IMR-90 (cell line): ENCODE measurements around the gene CAPN5. TPM values are rescaled to one million over a fixed set of nuclear protein-coding genes. Genes with fewer than 3 reads are reported as not detected.

Source experiments
- ATAC-seq: fragments of 200-7000 bp; cut with Tn5 transposase; 2 replicates; pipeline ENCODE4 v1.9.1; 2020; ENCODE audit warnings: low read depth, mild to moderate bottlenecking, moderate library complexity
- BruUV-seq: library from RNA; stranded (reverse); fragments of 400-500 nt; replicated peaks from 2 replicates; lab custom pipeline; 2021; lab: Mats Ljungman, UMichigan
- CTCF ChIA-PET: fragments of 300-600 bp; formaldehyde crosslinking; extraction: SDS; loops from one replicate; lab custom pipeline; 2021; ENCODE audit warnings: antibody characterized with exemption; lab: Yijun Ruan, JAX
- POLR2A ChIA-PET: fragments of 300-600 bp; sonication (Branson Sonifier 250); formaldehyde crosslinking; loops from one replicate; lab custom pipeline; 2022; ENCODE audit warnings: antibody characterized with exemption; ENCODE audit not compliant: unreplicated experiment; lab: Charles Lee
- DNase-seq: peaks from one replicate; pipeline ENCODE4 v3.0.0; 2013
- H2AFZ ChIP-seq: replicated peaks from 2 replicates; pipeline ENCODE3; 2013; ENCODE audit warnings: low read length, mild to moderate bottlenecking; ENCODE audit not compliant: poor library complexity
- H2AK5ac ChIP-seq: 2 replicates; pipeline ENCODE4 v1.6.1; 2013; ENCODE audit warnings: low read depth, low read length, inconsistent platforms
- H2AK9ac ChIP-seq: replicated peaks from 2 replicates; pipeline ENCODE3; 2013; ENCODE audit warnings: mild to moderate bottlenecking, low read depth, low read length, moderate library complexity; ENCODE audit not compliant: poor library complexity
- H2BK120ac ChIP-seq: 2 replicates; pipeline ENCODE4 v1.6.1; 2013; ENCODE audit warnings: low read depth, low read length, inconsistent platforms
- H2BK15ac ChIP-seq: 3 replicates; pipeline ENCODE4 v1.6.1; 2013; ENCODE audit warnings: low read depth, low read length, inconsistent platforms
- H2BK20ac ChIP-seq: 2 replicates; pipeline ENCODE4 v1.6.1; 2013; ENCODE audit warnings: low read depth, mild to moderate bottlenecking, inconsistent platforms, low read length, moderate library complexity
- H2BK5ac ChIP-seq: 2 replicates; pipeline ENCODE4 v1.6.1; 2013; ENCODE audit warnings: mild to moderate bottlenecking, low read depth, low read length, inconsistent platforms; ENCODE audit not compliant: poor library complexity, severe bottlenecking
- H3K14ac ChIP-seq: replicated peaks from 2 replicates; pipeline ENCODE4 v1.6.1; 2013; ENCODE audit warnings: low read depth, low read length, inconsistent platforms
- H3K18ac ChIP-seq: 2 replicates; pipeline ENCODE4 v1.6.1; 2013; ENCODE audit warnings: low read depth, low read length, control low read depth
- H3K23ac ChIP-seq: 2 replicates; pipeline ENCODE4 v1.6.1; 2013; ENCODE audit warnings: low read depth, low read length, inconsistent platforms
- H3K27ac ChIP-seq: 2 replicates; pipeline ENCODE4 v1.5.1; 2013; ENCODE audit warnings: mild to moderate bottlenecking, control low read depth, low read length; ENCODE audit not compliant: insufficient read depth
- H3K27me3 ChIP-seq: 2 replicates; pipeline ENCODE4 v1.6.1; 2013; ENCODE audit warnings: low read length; ENCODE audit not compliant: control insufficient read depth, insufficient read depth
- H3K36me3 ChIP-seq: 2 replicates; pipeline ENCODE4 v1.6.1; 2013; ENCODE audit warnings: low read length, mixed read lengths; ENCODE audit not compliant: control insufficient read depth, insufficient read depth
- H3K4ac ChIP-seq: 2 replicates; pipeline ENCODE4 v1.6.1; 2013; ENCODE audit warnings: low read depth, low read length, inconsistent platforms
- H3K4me1 ChIP-seq: 2 replicates; pipeline ENCODE4 v1.6.1; 2013; ENCODE audit warnings: low read length, mixed read lengths; ENCODE audit not compliant: control insufficient read depth, insufficient read depth
- H3K4me2 ChIP-seq: 2 replicates; pipeline ENCODE4 v1.6.1; 2013; ENCODE audit warnings: low read depth, mild to moderate bottlenecking, control low read depth, low read length, moderate library complexity
- H3K4me3 ChIP-seq: 2 replicates; pipeline ENCODE4 v1.5.1; 2013; ENCODE audit warnings: low read depth, mild to moderate bottlenecking, control low read depth, low read length, moderate library complexity; ENCODE audit not compliant: insufficient read depth
- H3K56ac ChIP-seq: 2 replicates; pipeline ENCODE4 v1.6.1; 2013; ENCODE audit warnings: low read length, inconsistent platforms; ENCODE audit not compliant: insufficient read depth; ENCODE audit errors: extremely low read depth
- H3K79me1 ChIP-seq, 2 experiments: 2 replicates each; pipeline ENCODE4 v1.6.1; 2013; ENCODE audit warnings: low read length in 2 of 2, inconsistent platforms in 1 of 2, low read depth in 1 of 2
- H3K9ac ChIP-seq: 2 replicates; pipeline ENCODE4 v1.6.1; 2013; ENCODE audit warnings: low read depth, low read length, control low read depth
- H3K9me1 ChIP-seq: 2 replicates; pipeline ENCODE4 v1.6.1; 2013; ENCODE audit warnings: low read length, inconsistent platforms; ENCODE audit not compliant: insufficient read depth
- H3K9me3 ChIP-seq: 2 replicates; pipeline ENCODE4 v1.6.1; 2013; ENCODE audit warnings: low read length; ENCODE audit not compliant: control insufficient read depth, insufficient read depth
- H4K20me1 ChIP-seq: 2 replicates; pipeline ENCODE4 v1.6.1; 2013; ENCODE audit warnings: low read length, inconsistent platforms; ENCODE audit not compliant: insufficient read depth
- H4K5ac ChIP-seq: 2 replicates; pipeline ENCODE4 v1.6.1; 2013; ENCODE audit warnings: mild to moderate bottlenecking, low read depth, low read length, control low read depth
- H4K8ac ChIP-seq, 2 experiments: 2 replicates each; pipeline ENCODE4 v1.6.1; 2013; ENCODE audit warnings: low read depth in 2 of 2, low read length in 2 of 2, control low read depth in 1 of 2, inconsistent platforms in 1 of 2
- H4K91ac ChIP-seq: 2 replicates; pipeline ENCODE4 v1.6.1; 2013; ENCODE audit warnings: low read depth, low read length, inconsistent platforms; ENCODE audit not compliant: insufficient read depth
- BHLHE40 ChIP-seq: fragments of 150-350 bp; IDR thresholded peaks from 2 replicates; pipeline ENCODE4 v1.6.1; 2016; ENCODE audit warnings: mild to moderate bottlenecking, low read depth, low read length
- CEBPB ChIP-seq: IDR thresholded peaks from 2 replicates; pipeline ENCODE4 v1.6.1; 2012; ENCODE audit warnings: low read depth, low read length, improper control_type of control experiment
- CHD1 ChIP-seq: IDR thresholded peaks from 2 replicates; pipeline ENCODE4 v1.6.1; 2012; ENCODE audit warnings: low read depth, low read length, improper control_type of control experiment
- CTCF ChIP-seq: conservative IDR thresholded peaks from 2 replicates; pipeline ENCODE4 v1.5.1; 2012; ENCODE audit warnings: mild to moderate bottlenecking, low read depth, low read length, improper control_type of control experiment
- ELK1 ChIP-seq: fragments of 150-350 bp; IDR thresholded peaks from 2 replicates; pipeline ENCODE4 v1.6.1; 2016; ENCODE audit warnings: low read depth, mild to moderate bottlenecking, low read length, moderate library complexity, borderline replicate concordance
- FOS ChIP-seq: fragments of 150-350 bp; IDR thresholded peaks from 2 replicates; pipeline ENCODE4 v1.6.1; 2016; ENCODE audit warnings: low read depth, low read length
- MAFK ChIP-seq: IDR thresholded peaks from 2 replicates; pipeline ENCODE4 v1.6.1; 2012; ENCODE audit warnings: low read depth, low read length, improper control_type of control experiment
- MAZ ChIP-seq: IDR thresholded peaks from 2 replicates; pipeline ENCODE4 v1.6.1; 2012; ENCODE audit warnings: low read depth, mild to moderate bottlenecking, low read length, improper control_type of control experiment, moderate library complexity, borderline replicate concordance
- MXI1 ChIP-seq: IDR thresholded peaks from 2 replicates; pipeline ENCODE4 v1.6.1; 2012; ENCODE audit warnings: low read depth, mild to moderate bottlenecking, low read length, moderate library complexity, borderline replicate concordance
- NFE2L2 ChIP-seq: fragments of 150-350 bp; IDR thresholded peaks from 2 replicates; pipeline ENCODE4 v1.6.1; 2016; ENCODE audit warnings: low read depth, mild to moderate bottlenecking, low read length
- POLR2A ChIP-seq: IDR thresholded peaks from 2 replicates; pipeline ENCODE4 v1.6.1; 2012; ENCODE audit warnings: mild to moderate bottlenecking, low read depth, low read length
- RAD21 ChIP-seq: IDR thresholded peaks from 2 replicates; pipeline ENCODE4 v1.6.1; 2012; ENCODE audit warnings: low read length, improper control_type of control experiment
- RCOR1 ChIP-seq: IDR thresholded peaks from 2 replicates; pipeline ENCODE4 v1.6.1; 2012; ENCODE audit warnings: mild to moderate bottlenecking, low read length, improper control_type of control experiment; ENCODE audit not compliant: insufficient replicate concordance
- RFX5 ChIP-seq: IDR thresholded peaks from 2 replicates; pipeline ENCODE4 v1.8.0; 2012; ENCODE audit warnings: low read depth, mild to moderate bottlenecking, low read length, moderate library complexity
- SMC3 ChIP-seq: fragments of 150-350 bp; IDR thresholded peaks from 2 replicates; pipeline ENCODE4 v1.6.1; 2016; ENCODE audit warnings: low read depth, mild to moderate bottlenecking, antibody characterized with exemption, low read length, moderate library complexity
- USF2 ChIP-seq: fragments of 150-350 bp; IDR thresholded peaks from 2 replicates; pipeline ENCODE4 v1.6.1; 2017; ENCODE audit warnings: mild to moderate bottlenecking, antibody characterized with exemption, low read length, low read depth
- WGBS, 2 experiments: methylation state at CpG; one replicate each; pipeline versions ENCODE4 v1.1.5 to v1.1.7; 2013; ENCODE audit warnings: missing lambda C conversion rate in 2 of 2; ENCODE audit not compliant: insufficient read length in 1 of 2; ENCODE audit errors: extremely low coverage in 2 of 2; 5-methylcytosine and 5-hydroxymethylcytosine counted together
- dilution Hi-C: fragments of 300-500 bp; cut with HindIII; formaldehyde crosslinking; loops from one replicate; pipeline ENCODE4 v1.14.3; 2018; ENCODE audit warnings: low sequenced_read_pairs; ENCODE audit not compliant: unreplicated experiment
- in situ Hi-C: fragments of 300-500 bp; cut with MboI; formaldehyde crosslinking; loops from 3 replicates; pipeline ENCODE4 v1.14.3; 2019; ENCODE audit warnings: low sequenced_read_pairs, inconsistent platforms, mixed read lengths
- intact Hi-C: fragments of 100-400 bp; cut with micrococcal nuclease; formaldehyde crosslinking; loops from 2 replicates; pipeline ENCODE4 v1.10.0; 2022
- polyA plus RNA-seq, 3 experiments: library from polyadenylated mRNA; depleted of rRNA; stranded (reverse); fragments of >200 nt; gene quantifications; 2 replicates each; pipeline ENCODE4 v1.2.3, GENCODE V29; 2012; ENCODE audit warnings: low replicate concordance in 1 of 3
- total RNA-seq: library from RNA; depleted of rRNA; stranded (reverse); fragments of >200 nt; gene quantifications from 2 replicates; pipeline ENCODE4 v1.2.3, GENCODE V29; 2012

Gene CAPN5
- total and polyA plus RNA-seq, 2 of the 4 experiments (the other 2 are of a cell fraction), result 8.1 to 24.0 TPM

GRCh38 chr11:77055101-77055561, 11.6 kb upstream of the CAPN5 start:
- Histone ChIP-seq H3K4me3 (no peak overlapping the region), H3K23ac (no peak overlapping the region), H3K18ac (no peak overlapping the region), H3K4me1 (no peaks in the 10 kb centered on the region), H4K8ac (no peak overlapping the region), H2BK20ac (no peak overlapping the region), H3K56ac (no peak overlapping the region), H2AFZ (no peak overlapping the region), H3K14ac (no peak overlapping the region), H2BK5ac (no peak overlapping the region), H3K27ac (no peak overlapping the region), H2AK9ac (no peak overlapping the region), H3K79me1 (no peaks in the 10 kb centered on the region), H3K4me2 (no peak overlapping the region), H2AK5ac (no peak overlapping the region), H3K9ac (no peak overlapping the region), H3K9me1 (no peaks in the 10 kb centered on the region), H4K20me1 (no peaks in the 10 kb centered on the region), H2BK120ac (no peak overlapping the region), H3K9me3 (peaks cover 15% of the 10 kb centered on the region), H3K4ac (no peak overlapping the region), H3K36me3 (no peaks in the 10 kb centered on the region), H4K5ac (no peak overlapping the region), H2BK15ac (no peak overlapping the region), H4K91ac (no peak overlapping the region), H3K27me3 (peaks cover 17% of the 10 kb centered on the region)
- CTCF ChIA-PET, result no interaction called here
- no TSS peak for BruUV-seq
- intact Hi-C loops, result no loop called here
- in situ Hi-C loops, result no loop called here
- no peak for TF ChIP-seq CEBPB
- TF ChIP-seq CTCF, result no peak
- TF ChIP-seq MAZ, result no peak
- TF ChIP-seq SMC3, result no peak
- no peak for TF ChIP-seq RCOR1
- TF ChIP-seq USF2, result no peak
- TF ChIP-seq POLR2A, result no peak
- no peak for TF ChIP-seq MXI1
- no peak for TF ChIP-seq NFE2L2
- TF ChIP-seq RAD21, result no peak
- TF ChIP-seq FOS, result no peak
- TF ChIP-seq MAFK, result no peak
- TF ChIP-seq CHD1, result no peak
- TF ChIP-seq RFX5, result no peak
- TF ChIP-seq ELK1, result no peak
- TF ChIP-seq BHLHE40, result no peak
- ATAC-seq, result no peak
- dilution Hi-C loops, result no loop called here
- no CpG with 5 or more reads among the region's 2 CpGs for WGBS, 2 experiments
- no peak for DNase-seq
- POLR2A ChIA-PET, result interaction anchor here (0.5 kb wide), 1 partner anchor 12 kb away, joined by 3 read pairs; the partner anchor contains the start of gene CAPN5
